Measurements from ENCODE around the gene E2F4. TPM values are rescaled to one million over a fixed set of nuclear protein-coding genes. Genes with fewer than 3 reads are reported as not detected.

Gene E2F4
- total and polyA plus RNA-seq, 5 donors from 2014 or later: 46.8 to 63.7 (median 50.3) TPM

DNA sequence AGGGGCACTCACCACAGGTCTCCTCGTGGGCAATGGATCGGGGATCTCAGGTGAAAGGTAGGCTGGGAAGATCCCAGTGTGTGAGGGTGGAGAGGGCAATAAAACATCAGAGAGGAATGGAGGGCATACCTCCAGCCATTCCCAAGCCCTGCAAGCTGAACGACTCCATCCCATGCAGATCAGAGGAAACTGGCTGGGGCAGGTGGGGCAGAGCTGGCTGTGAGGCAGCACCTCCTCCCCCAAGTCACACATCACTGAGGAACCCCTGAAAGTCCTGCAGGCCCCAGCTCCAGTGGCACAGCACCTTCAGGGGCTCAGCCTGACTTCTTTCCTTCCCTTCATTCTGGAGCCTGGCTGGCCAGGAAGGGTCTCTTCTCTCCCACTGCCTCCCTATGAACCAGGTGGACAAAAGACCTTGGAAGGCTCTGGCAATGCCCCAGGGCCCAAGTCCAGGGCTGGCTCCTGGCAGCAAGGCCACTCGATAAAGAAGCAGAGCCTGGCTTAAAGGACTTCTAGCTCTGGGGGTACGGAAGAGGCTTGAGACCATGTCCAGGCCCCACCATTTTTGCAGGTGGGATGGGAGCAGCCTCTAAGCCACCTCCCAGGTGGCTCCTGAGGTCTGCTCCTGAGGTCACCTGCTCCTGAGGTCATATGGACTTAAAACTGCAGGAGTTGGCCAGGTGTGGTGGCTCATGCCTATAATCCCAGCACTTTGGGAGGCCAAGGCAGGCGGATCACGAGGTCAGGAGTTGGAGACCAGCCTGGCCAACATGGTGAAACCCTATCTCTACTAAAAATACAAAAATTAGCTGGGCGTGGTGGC is 21.5 kb downstream of the E2F4 start:
- Mint-ChIP-seq H3K27ac (no peak overlapping the region), H3K4me3 (no peak overlapping the region), H3K27me3 (no peaks in the 10 kb centered on the region), H3K36me3 (peaks cover 15% of the 10 kb centered on the region), H3K9me3 (no peaks in the 10 kb centered on the region), H3K4me1 (peaks cover 0 to 4% (median under 1%) of the 10 kb centered on the region in 4 donors)
- Histone ChIP-seq H3K36me3 (ENCODE audit: control insufficient read depth, insufficient read depth, low read length) (no peaks in the 10 kb centered on the region), H3K27me3 (ENCODE audit: control insufficient read depth, insufficient read depth, low read length) (no peaks in the 10 kb centered on the region), H3K4me1 (ENCODE audit: control insufficient read depth, insufficient read depth, low read length, poor library complexity, severe bottlenecking) (no peaks in the 10 kb centered on the region), H3K9me3 (ENCODE audit: control insufficient read depth in 2 of 2, low read length in 2 of 2) (no peaks in the 10 kb centered on the region), H3K27ac (ENCODE audit: insufficient read depth, low read length, poor library complexity, severe bottlenecking) (no peak overlapping the region), H3K4me3 (ENCODE audit: low read depth, low read length) (no peak overlapping the region)
- DNase-seq (no peak), ATAC-seq (ENCODE audit: low read depth in 2 of 2) (no peak)

DNA sequence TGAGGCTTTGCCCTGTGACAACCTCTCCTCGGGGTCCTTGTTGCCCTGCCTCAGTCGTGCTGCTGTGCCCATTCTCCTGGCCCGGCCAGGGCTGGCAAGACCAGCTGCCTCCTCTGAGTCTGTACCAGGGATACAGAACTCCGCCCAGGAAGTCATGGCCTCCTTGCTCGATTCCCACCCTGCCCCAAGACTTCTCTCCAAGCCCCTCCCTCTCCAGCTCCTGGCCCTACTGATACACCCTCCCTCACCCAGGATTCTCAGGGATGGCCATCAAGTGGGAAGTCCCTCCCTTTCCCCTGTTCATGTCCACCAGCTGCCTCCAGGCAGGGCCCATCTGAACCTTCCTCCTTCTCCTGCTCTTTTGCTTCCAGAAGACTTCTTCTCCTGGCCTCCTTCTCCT is 23.8 kb downstream of the E2F4 start:
- no peaks in the 10 kb centered on the region for H3K36me3 ChIP-seq (ENCODE audit: control insufficient read depth, insufficient read depth, low read length)
- no peaks in the 10 kb centered on the region for H3K9me3 ChIP-seq (ENCODE audit: control insufficient read depth in 2 of 2, low read length in 2 of 2)
- no peaks in the 10 kb centered on the region for H3K4me1 ChIP-seq (ENCODE audit: control insufficient read depth, insufficient read depth, low read length, poor library complexity, severe bottlenecking)
- no peak overlapping the region for H3K27ac Mint-ChIP-seq
- H3K4me3 ChIP-seq (ENCODE audit: low read depth, low read length): no peak overlapping the region
- H3K27ac ChIP-seq (ENCODE audit: insufficient read depth, low read length, poor library complexity, severe bottlenecking): no peak overlapping the region
- no peaks in the 10 kb centered on the region for H3K27me3 ChIP-seq (ENCODE audit: control insufficient read depth, insufficient read depth, low read length)
- no peaks in the 10 kb centered on the region for H3K9me3 Mint-ChIP-seq
- H3K4me3 Mint-ChIP-seq: no peak overlapping the region
- peaks cover 0 to 4% (median 2%) of the 10 kb centered on the region in 4 donors for H3K4me1 Mint-ChIP-seq
- no peaks in the 10 kb centered on the region for H3K27me3 Mint-ChIP-seq
- no peak for DNase-seq
- H3K36me3 Mint-ChIP-seq: peaks cover 18% of the 10 kb centered on the region
- no peak for ATAC-seq (ENCODE audit: low read depth in 2 of 2)

DNA sequence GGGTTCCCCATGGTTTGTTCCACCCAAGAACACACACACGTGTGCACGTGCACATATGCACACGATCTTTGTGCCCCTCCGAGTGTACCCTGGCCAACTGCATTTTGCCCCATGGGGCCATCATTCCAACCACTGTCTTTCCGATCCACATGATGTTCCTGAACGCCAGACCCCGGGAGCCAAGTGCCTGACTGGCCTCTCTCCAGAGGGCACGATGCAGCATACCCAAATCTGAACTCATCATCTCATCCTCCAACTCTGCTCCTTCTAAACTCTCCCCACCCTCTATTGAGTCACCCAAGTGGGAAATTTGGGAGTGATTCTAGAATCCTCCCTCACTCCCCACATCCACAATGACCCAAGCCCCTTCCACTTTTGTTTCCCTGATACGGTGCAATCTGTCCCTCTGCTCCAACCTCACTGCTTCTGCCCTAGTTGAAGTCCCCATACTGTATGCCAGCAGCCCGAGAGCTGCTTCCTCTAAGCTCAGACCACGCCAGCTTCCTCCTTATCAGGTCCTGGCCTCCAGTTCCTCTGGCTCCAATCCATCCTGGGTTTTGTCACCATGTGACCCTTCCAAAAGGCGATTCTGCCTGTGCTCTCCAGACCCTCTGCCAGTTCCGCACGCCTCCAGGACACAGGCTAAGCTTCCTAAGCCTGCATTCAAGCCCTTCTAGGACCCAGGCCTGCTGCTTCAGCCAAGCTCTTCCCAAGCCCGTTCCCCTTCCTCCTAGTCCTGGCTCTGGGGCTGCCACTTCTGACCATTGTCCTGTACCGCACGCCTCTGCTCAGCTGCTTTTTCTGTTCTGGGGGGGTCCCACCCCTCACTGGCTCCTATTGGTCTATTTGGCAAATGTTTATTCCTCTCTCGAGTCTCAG is 24.9 kb downstream of the E2F4 start:
- no peak for DNase-seq
- Mint-ChIP-seq H3K27ac (peak overlapping the region in 2 of 3 donors; percentile 66 to 75), H3K36me3 (peaks cover 16% of the 10 kb centered on the region), H3K9me3 (no peaks in the 10 kb centered on the region), H3K27me3 (no peaks in the 10 kb centered on the region), H3K4me3 (no peak overlapping the region), H3K4me1 (peaks cover 0 to 7% (median under 1%) of the 10 kb centered on the region in 4 donors)
- Histone ChIP-seq H3K4me3 (ENCODE audit: low read depth, low read length) (no peak overlapping the region), H3K4me1 (ENCODE audit: control insufficient read depth, insufficient read depth, low read length, poor library complexity, severe bottlenecking) (no peaks in the 10 kb centered on the region), H3K9me3 (ENCODE audit: control insufficient read depth in 2 of 2, low read length in 2 of 2) (no peaks in the 10 kb centered on the region), H3K27me3 (ENCODE audit: control insufficient read depth, insufficient read depth, low read length) (no peaks in the 10 kb centered on the region), H3K36me3 (ENCODE audit: control insufficient read depth, insufficient read depth, low read length) (no peaks in the 10 kb centered on the region), H3K27ac (ENCODE audit: insufficient read depth, low read length, poor library complexity, severe bottlenecking) (no peak overlapping the region)
- no peak for ATAC-seq (ENCODE audit: low read depth in 2 of 2)

DNA sequence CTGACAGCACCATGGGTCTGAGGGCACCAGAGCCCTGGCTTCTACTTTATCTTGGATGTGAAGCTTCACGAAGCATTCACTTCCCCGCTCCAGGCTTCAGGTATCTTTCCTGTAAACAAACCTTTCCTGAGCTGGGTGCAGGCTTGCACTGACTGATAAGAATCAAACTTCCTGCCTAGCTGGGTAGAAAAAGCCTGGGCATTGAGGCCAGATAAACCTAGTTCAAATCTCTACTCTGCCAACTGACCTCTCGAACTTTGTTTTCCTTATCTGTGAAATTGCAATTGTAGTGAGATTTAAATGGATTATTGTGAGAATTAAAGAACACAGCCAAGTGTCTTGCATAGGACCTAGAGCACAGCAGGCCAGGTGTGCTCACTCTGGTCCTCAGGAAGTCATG is 32.0 kb downstream of the E2F4 start:
- Mint-ChIP-seq H3K4me3 (peak overlapping the region in 1 of 4 donors; percentile 0), H3K27ac (peak overlapping the region in 1 of 3 donors; percentile 40), H3K9me3 (no peaks in the 10 kb centered on the region), H3K4me1 (peaks cover 15 to 45% (median 26%) of the 10 kb centered on the region in 4 donors), H3K27me3 (no peaks in the 10 kb centered on the region), H3K36me3 (peaks cover 13% of the 10 kb centered on the region)
- H3K9me3 ChIP-seq (ENCODE audit: control insufficient read depth in 2 of 2, low read length in 2 of 2): no peaks in the 10 kb centered on the region
- no peak overlapping the region for H3K4me3 ChIP-seq (ENCODE audit: low read depth, low read length)
- H3K36me3 ChIP-seq (ENCODE audit: control insufficient read depth, insufficient read depth, low read length): peaks cover 8% of the 10 kb centered on the region
- H3K27ac ChIP-seq (ENCODE audit: insufficient read depth, low read length, poor library complexity, severe bottlenecking): no peak overlapping the region
- DNase-seq (no peak), ATAC-seq (ENCODE audit: low read depth in 2 of 2) (no peak)
- H3K27me3 ChIP-seq (ENCODE audit: control insufficient read depth, insufficient read depth, low read length): no peaks in the 10 kb centered on the region
- H3K4me1 ChIP-seq (ENCODE audit: control insufficient read depth, insufficient read depth, low read length, poor library complexity, severe bottlenecking): peaks cover 19% of the 10 kb centered on the region

DNA sequence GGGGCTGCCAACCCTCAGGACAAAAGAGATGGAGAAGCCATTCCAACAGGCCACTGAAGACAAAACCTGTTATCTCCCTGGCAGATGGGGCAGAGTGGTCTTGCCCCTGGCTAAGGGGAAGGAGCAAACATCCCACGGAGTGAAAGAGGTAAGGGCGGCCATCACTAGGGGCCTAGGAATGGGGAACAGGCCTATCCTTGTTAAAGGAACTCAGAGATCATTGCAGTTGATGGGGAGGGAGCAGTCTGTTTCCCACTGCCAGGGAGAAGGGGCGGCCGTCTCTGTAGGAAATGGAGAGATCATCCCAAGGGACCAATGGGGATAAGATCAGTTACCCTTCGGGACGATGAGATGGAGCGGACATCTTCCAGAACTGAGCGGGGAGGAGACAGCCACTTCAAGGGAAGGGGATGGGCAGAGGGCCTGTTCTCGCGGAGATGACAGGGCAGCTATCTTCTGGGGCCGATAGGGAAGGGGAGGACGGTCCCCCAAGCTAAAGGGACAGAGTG is 34.4 kb downstream of the E2F4 start:
- Mint-ChIP-seq H3K9me3 (no peaks in the 10 kb centered on the region), H3K27me3 (no peaks in the 10 kb centered on the region), H3K27ac (peak overlapping the region; percentile 67 to 98 (median 97)), H3K4me1 (peaks cover 8 to 49% (median 26%) of the 10 kb centered on the region in 4 donors), H3K4me3 (peak overlapping the region; percentile 98 to 99 (median 98)), H3K36me3 (peaks cover 11% of the 10 kb centered on the region)
- peak overlapping the region; percentile 78 for H3K27ac ChIP-seq (ENCODE audit: insufficient read depth, low read length, poor library complexity, severe bottlenecking)
- H3K9me3 ChIP-seq (ENCODE audit: control insufficient read depth in 2 of 2, low read length in 2 of 2): no peaks in the 10 kb centered on the region
- ATAC-seq (ENCODE audit: low read depth in 2 of 2) (no peak), DNase-seq (no peak)
- H3K27me3 ChIP-seq (ENCODE audit: control insufficient read depth, insufficient read depth, low read length): no peaks in the 10 kb centered on the region
- H3K4me1 ChIP-seq (ENCODE audit: control insufficient read depth, insufficient read depth, low read length, poor library complexity, severe bottlenecking): peaks cover 19% of the 10 kb centered on the region
- H3K4me3 ChIP-seq (ENCODE audit: low read depth, low read length): peak overlapping the region; percentile 87
- H3K36me3 ChIP-seq (ENCODE audit: control insufficient read depth, insufficient read depth, low read length): peaks cover 31% of the 10 kb centered on the region

DNA sequence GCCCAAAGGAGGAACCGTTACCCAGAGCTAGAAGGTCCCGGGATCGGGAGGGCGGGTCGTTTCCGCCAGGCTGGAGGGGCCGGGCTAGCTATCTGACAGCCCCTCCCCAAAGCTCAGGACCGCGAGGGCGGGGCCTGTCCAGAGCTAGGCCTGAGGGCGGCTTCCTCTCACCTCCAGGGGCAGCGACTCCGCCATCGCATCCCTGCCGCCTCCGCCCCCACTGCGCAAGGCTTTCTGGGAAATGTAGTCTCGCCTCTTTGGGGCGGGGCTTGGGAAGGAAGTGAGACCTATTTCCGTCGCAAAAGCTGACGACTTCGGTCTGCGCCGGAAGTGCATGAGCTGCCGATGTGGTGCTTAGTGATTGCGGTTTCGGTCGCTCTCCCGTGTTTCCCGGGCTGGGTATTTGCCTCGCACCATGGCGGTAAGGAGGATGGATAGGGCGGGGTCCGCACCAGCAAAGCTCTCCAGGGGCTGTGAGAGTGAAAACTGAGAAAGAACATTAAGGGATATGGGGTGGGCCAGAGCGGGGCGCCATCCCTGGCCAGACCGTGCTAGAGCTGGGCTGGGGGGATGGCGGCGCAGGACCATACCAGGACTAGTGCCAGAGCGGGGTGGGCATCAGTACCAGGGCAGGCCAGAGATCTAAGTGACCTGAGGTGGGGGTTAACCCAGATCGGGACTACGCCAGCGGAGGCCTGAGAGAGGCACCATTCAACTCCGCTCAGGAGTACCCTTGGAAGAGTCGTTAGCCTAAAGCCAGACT is 35.0 kb downstream of the E2F4 start, which contains the start of gene TMEM208:
TMEM208 (plus strand) TSS at position 327 of the 763 bp plus-strand sequence; CDS start at position 416, 89 bp downstream.
- no peaks in the 10 kb centered on the region for H3K27me3 ChIP-seq (ENCODE audit: control insufficient read depth, insufficient read depth, low read length)
- ATAC-seq (ENCODE audit: low read depth in 2 of 2): peak; percentile 93 to 94
- no peaks in the 10 kb centered on the region for H3K9me3 ChIP-seq (ENCODE audit: control insufficient read depth in 2 of 2, low read length in 2 of 2)
- H3K27ac Mint-ChIP-seq: peak within 1 kb of the TSS; percentile 89 to 98 (median 97)
- peaks cover 19% of the 10 kb centered on the region for H3K4me1 ChIP-seq (ENCODE audit: control insufficient read depth, insufficient read depth, low read length, poor library complexity, severe bottlenecking)
- H3K4me1 Mint-ChIP-seq: peaks cover 8 to 49% (median 26%) of the 10 kb centered on the region in 4 donors
- peak within 1 kb of the TSS; percentile 87 for H3K4me3 ChIP-seq (ENCODE audit: low read depth, low read length)
- H3K4me3 Mint-ChIP-seq: peak within 1 kb of the TSS; percentile 98 to 99 (median 98)
- H3K27me3 Mint-ChIP-seq: no peaks in the 10 kb centered on the region
- peaks cover 37% of the 10 kb centered on the region for H3K36me3 ChIP-seq (ENCODE audit: control insufficient read depth, insufficient read depth, low read length)
- H3K36me3 Mint-ChIP-seq: peaks cover 11% of the 10 kb centered on the region
- peak; percentile 97 to 99 (median 98) for DNase-seq
- peak within 1 kb of the TSS; percentile 78 for H3K27ac ChIP-seq (ENCODE audit: insufficient read depth, low read length, poor library complexity, severe bottlenecking)
- H3K9me3 Mint-ChIP-seq: no peaks in the 10 kb centered on the region

DNA sequence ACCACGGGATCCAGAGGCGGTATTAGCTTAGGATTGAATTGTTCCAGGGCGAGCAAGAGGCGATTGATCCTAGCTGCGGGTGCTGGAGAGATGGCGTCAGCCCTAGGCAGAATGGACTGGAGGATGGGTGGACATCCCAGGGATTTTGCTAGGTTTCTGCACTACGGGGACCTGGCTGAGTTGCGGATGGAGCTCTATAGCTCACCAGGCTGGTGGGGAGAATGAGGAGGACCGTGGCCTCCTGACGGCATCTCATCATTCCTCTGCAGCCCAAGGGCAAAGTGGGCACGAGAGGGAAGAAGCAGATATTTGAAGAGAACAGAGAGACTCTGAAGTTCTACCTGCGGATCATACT is 35.6 kb downstream of the E2F4 start:
- no peaks in the 10 kb centered on the region for H3K9me3 Mint-ChIP-seq
- peaks cover 19% of the 10 kb centered on the region for H3K4me1 ChIP-seq (ENCODE audit: control insufficient read depth, insufficient read depth, low read length, poor library complexity, severe bottlenecking)
- H3K36me3 Mint-ChIP-seq: peaks cover 11% of the 10 kb centered on the region
- ATAC-seq (ENCODE audit: low read depth in 2 of 2): no peak
- no peaks in the 10 kb centered on the region for H3K9me3 ChIP-seq (ENCODE audit: control insufficient read depth in 2 of 2, low read length in 2 of 2)
- peaks cover 8 to 49% (median 26%) of the 10 kb centered on the region in 4 donors for H3K4me1 Mint-ChIP-seq
- H3K27me3 ChIP-seq (ENCODE audit: control insufficient read depth, insufficient read depth, low read length): no peaks in the 10 kb centered on the region
- peak overlapping the region in 2 of 3 donors; percentile 97 to 98 for H3K27ac Mint-ChIP-seq
- no peaks in the 10 kb centered on the region for H3K27me3 Mint-ChIP-seq
- peaks cover 37% of the 10 kb centered on the region for H3K36me3 ChIP-seq (ENCODE audit: control insufficient read depth, insufficient read depth, low read length)
- peak overlapping the region; percentile 87 for H3K4me3 ChIP-seq (ENCODE audit: low read depth, low read length)
- peak overlapping the region; percentile 78 for H3K27ac ChIP-seq (ENCODE audit: insufficient read depth, low read length, poor library complexity, severe bottlenecking)
- H3K4me3 Mint-ChIP-seq: peak overlapping the region; percentile 98 to 99 (median 98)
- no peak for DNase-seq

Measured in CD4-positive, CD25-positive, alpha-beta regulatory T cell (primary cell).